BE2C (cell line): ENCODE measurements around the gene ZNF229. TPM values are rescaled to one million over a fixed set of nuclear protein-coding genes. Genes with fewer than 3 reads are reported as not detected.
"Not testable (repeated sequence)": the region's sequence is repeated elsewhere in the genome, so short reads cannot be mapped to it uniquely, and the experiment has no call there.

Experiments
- DNase-seq: peaks from one replicate; pipeline ENCODE4 v3.0.0-alpha.2; 2020
- H3K27me3 ChIP-seq: fragments of 250-450 bp; sonication (Bioruptor Pico); 2 replicates; pipeline ENCODE4 v1.5.1; 2020; ENCODE audit warnings: mild to moderate bottlenecking
- H3K36me3 ChIP-seq: fragments of 250-450 bp; sonication (Bioruptor Pico); 2 replicates; pipeline ENCODE4 v1.5.1; 2020; ENCODE audit warnings: mild to moderate bottlenecking
- H3K4me1 ChIP-seq: fragments of 250-450 bp; sonication (Bioruptor Pico); 2 replicates; pipeline ENCODE4 v1.5.1; 2020
- H3K4me3 ChIP-seq: 2 replicates; pipeline ENCODE4 v1.5.1; 2011; ENCODE audit warnings: low read depth, low read length
- H3K9me3 ChIP-seq: fragments of 250-450 bp; sonication (Bioruptor Pico); 2 replicates; pipeline ENCODE4 v1.5.1; 2020
- CTCF ChIP-seq: IDR thresholded peaks from 2 replicates; pipeline ENCODE4 v1.5.1; 2012; ENCODE audit warnings: mild to moderate bottlenecking, low read depth, low read length
- polyA plus RNA-seq: library from polyadenylated mRNA; unstranded; fragments of >200 nt; gene quantifications from one replicate; pipeline ENCODE4 v1.2.1, GENCODE V29; 2012; ENCODE audit warnings: low read depth, missing spikeins; ENCODE audit not compliant: insufficient read length, insufficient read depth

Gene ZNF229
- polyA plus RNA-seq = 4.6 TPM

GRCh38 chr19:44447916-44448674 is at the start of gene ZNF229:
TSS of gene ZNF229 (minus strand) at chr19:44448472. CDS start at chr19:44442847, 5,625 bp downstream.
- H3K4me1 ChIP-seq = no peaks in the 10 kb centered on the region
- H3K4me3 ChIP-seq = peak within 1 kb of the TSS; percentile 87
- peaks cover 4% of the 10 kb centered on the region; the same call in 1 of the 2 replicates for H3K27me3 ChIP-seq
- H3K9me3 ChIP-seq = no peaks in the 10 kb centered on the region
- H3K36me3 ChIP-seq = no peaks in the 10 kb centered on the region
- no peak for TF ChIP-seq CTCF
- DNase-seq = peak; percentile 91

DNA sequence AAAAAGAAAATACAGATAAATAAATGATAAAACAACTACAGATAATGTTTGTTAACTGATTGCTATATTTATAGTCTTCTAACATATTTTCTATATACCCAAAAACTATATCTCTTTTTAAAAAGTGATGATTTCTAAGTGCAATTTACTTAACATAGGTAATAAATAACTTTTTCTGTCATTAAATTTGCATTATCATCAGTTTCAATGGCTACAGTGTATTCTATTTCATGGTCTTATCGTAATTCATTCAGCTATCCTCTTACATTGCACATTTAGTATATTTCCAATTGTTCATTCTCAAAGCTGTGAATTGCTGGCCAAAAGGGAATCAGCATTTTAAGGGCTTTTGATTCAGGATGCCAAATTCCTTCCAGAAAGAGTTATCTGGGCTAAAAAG is 48.4 kb upstream of the ZNF229 start:
- H3K9me3 ChIP-seq = peaks cover 6% of the 10 kb centered on the region; the same call in 1 of the 2 replicates
- H3K4me3 ChIP-seq = no peak overlapping the region
- peaks cover 42% of the 10 kb centered on the region for H3K36me3 ChIP-seq
- H3K27me3 ChIP-seq = no peaks in the 10 kb centered on the region
- no peak for DNase-seq
- H3K4me1 ChIP-seq = no peaks in the 10 kb centered on the region
- no peak for TF ChIP-seq CTCF

GRCh38 chr19:44476559-44477408 is 28.5 kb upstream of the ZNF229 start:
- Histone ChIP-seq H3K9me3 (peaks cover 43% of the 10 kb centered on the region), H3K27me3 (no peaks in the 10 kb centered on the region), H3K36me3 (peaks cover 62% of the 10 kb centered on the region), H3K4me3 (no peak overlapping the region), H3K4me1 (no peaks in the 10 kb centered on the region)
- no peak for DNase-seq
- no peak for TF ChIP-seq CTCF

DNA sequence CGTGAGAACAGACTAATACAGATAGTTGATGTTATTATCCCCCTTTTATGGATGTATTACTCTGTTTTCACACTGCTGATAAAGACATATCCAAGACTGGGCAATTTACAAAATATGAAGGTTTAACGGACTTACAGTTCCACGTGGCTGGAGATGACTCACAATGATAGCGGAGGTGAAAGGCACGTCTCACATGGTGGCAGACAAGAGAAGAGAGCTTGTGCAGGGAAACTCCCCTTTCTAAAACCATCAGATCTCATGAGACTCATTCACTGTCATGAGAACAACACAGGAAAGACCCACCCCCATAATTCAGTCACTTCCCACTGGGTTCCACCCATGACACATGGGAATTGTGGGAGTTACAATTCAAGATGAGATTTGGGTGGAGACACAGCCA is 20.5 kb upstream of the ZNF229 start:
- H3K9me3 ChIP-seq, H3K4me1 ChIP-seq, H3K36me3 ChIP-seq, H3K27me3 ChIP-seq, DNase-seq, H3K4me3 ChIP-seq: not testable (repeated sequence)

DNA sequence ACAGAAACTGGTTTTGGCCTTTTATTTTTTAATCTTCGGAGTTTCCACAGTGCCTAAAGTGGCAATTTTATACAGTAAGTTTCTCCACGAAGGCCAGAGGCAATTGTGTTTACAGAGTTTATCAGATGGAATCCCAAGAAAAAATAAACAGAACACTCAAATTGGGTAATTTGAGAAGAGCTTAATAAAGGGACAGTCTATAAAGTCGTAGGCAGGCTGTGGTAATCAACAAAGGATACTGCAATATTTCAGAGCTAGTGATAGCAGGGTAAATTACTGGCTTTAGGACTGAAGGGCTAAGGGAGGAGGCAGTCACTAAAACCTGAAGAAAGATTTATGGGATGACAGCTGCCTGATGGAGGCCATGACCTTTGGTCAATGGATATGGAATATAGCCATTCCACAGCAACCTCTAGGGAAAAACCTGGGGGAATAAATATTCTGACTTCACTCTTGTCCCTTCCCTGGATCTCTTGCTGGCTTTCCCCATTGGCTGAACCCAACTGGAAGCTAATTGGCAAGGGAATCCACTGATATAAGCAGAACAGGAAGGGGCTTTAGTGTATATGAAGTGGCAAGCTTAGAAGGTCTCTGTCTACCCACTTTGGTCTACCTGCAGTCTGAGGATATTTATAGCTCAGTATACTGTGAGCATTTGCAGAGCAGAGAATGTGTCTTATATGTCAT is 14.5 kb upstream of the ZNF229 start:
- H3K27me3 ChIP-seq, H3K4me1 ChIP-seq, DNase-seq, H3K9me3 ChIP-seq, H3K36me3 ChIP-seq, H3K4me3 ChIP-seq: not testable (repeated sequence)

DNA sequence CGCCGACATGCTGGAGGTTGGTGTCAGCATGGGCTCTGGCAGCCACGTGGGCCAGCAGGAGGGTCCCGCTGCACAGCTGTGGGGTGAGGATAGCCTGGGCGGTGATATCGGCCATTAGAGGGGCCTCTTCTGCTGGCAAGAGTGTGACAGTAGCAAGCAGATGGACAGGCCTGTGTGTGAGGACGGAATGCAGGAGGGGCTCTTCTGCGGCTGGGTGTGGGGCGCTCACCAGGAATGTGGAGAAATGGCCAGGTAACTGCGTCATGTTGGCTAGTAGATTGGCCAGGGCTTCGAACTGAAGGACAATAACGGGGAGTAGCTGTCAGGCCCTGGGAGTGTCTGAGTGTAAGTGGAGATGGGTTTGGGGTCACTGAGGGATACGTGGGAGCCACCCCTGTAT is 7.7 kb upstream of the ZNF229 start:
- not testable (repeated sequence) for H3K4me1 ChIP-seq, H3K27me3 ChIP-seq, DNase-seq, H3K36me3 ChIP-seq, H3K4me3 ChIP-seq, H3K9me3 ChIP-seq

- H3K4me3 ChIP-seq = no peak overlapping the region
- no peak for TF ChIP-seq CTCF
These were observed 6.8 kb upstream of the ZNF229 start for GRCh38 chr19:44455100-44455499.

More at GRCh38 chr19:44455100-44455499, 6.8 kb upstream of the ZNF229 start:
- Histone ChIP-seq H3K27me3 (peaks cover 4% of the 10 kb centered on the region; the same call in 1 of the 2 replicates), H3K9me3 (no peaks in the 10 kb centered on the region), H3K4me1 (no peaks in the 10 kb centered on the region), H3K36me3 (no peaks in the 10 kb centered on the region)
- DNase-seq = no peak
